Neural progenitor cell (in vitro differentiated cells): ENCODE measurements around the gene NCAM1. TPM values are rescaled to one million over a fixed set of nuclear protein-coding genes. Genes with fewer than 3 reads are reported as not detected.

Experiments
- DNase-seq: peaks from one replicate; pipeline ENCODE4 v3.0.0-alpha.2; 2016; ENCODE audit warnings: low spot score
- H2AFZ ChIP-seq: fragments of 200-600 bp; sonication (generic); replicated peaks from 2 replicates; pipeline ENCODE4 v1.6.1; 2016; ENCODE audit warnings: antibody characterized with exemption
- H3F3A ChIP-seq: fragments of 200-600 bp; sonication (generic); 2 replicates; pipeline ENCODE4 v1.6.1; 2016; ENCODE audit warnings: antibody characterized with exemption, low read depth
- H3K27ac ChIP-seq: fragments of 200-600 bp; sonication (generic); 2 replicates; pipeline ENCODE4 v1.5.1; 2016; ENCODE audit warnings: mild to moderate bottlenecking
- H3K27me3 ChIP-seq: fragments of 200-600 bp; sonication (generic); 2 replicates; pipeline ENCODE4 v1.6.1; 2016; ENCODE audit warnings: mild to moderate bottlenecking, moderate library complexity
- H3K36me3 ChIP-seq: fragments of 200-600 bp; sonication (generic); 2 replicates; pipeline ENCODE4 v1.5.1; 2016
- H3K4me1 ChIP-seq: fragments of 200-600 bp; sonication (generic); 2 replicates; pipeline ENCODE4 v1.6.1; 2016; ENCODE audit warnings: mixed run types
- H3K4me2 ChIP-seq: fragments of 200-600 bp; sonication (generic); 2 replicates; pipeline ENCODE4 v1.6.1; 2016
- H3K4me3 ChIP-seq: fragments of 200-600 bp; sonication (generic); 2 replicates; pipeline ENCODE4 v1.5.1; 2016
- H3K79me2 ChIP-seq: fragments of 200-600 bp; sonication (generic); 2 replicates; pipeline ENCODE4 v1.6.1; 2016; ENCODE audit warnings: low read depth
- H3K9ac ChIP-seq: fragments of 200-600 bp; sonication (generic); 2 replicates; pipeline ENCODE4 v1.6.1; 2016
- H3K9me3 ChIP-seq: fragments of 200-600 bp; sonication (generic); 2 replicates; pipeline ENCODE4 v1.5.1; 2016; ENCODE audit warnings: low read depth
- H4K20me1 ChIP-seq: fragments of 200-600 bp; sonication (generic); 2 replicates; pipeline ENCODE4 v1.6.1; 2016; ENCODE audit warnings: low read depth
- H3K27ac Mint-ChIP-seq: 3 replicates; pipeline ENCODE4 v1.8.0; 2021; ENCODE audit warnings: mixed read lengths
- H3K27me3 Mint-ChIP-seq: 2 replicates; pipeline ENCODE4 v1.8.0; 2022; ENCODE audit warnings: low read depth, mild to moderate bottlenecking, inconsistent platforms, moderate library complexity, mixed read lengths; ENCODE audit not compliant: insufficient read depth
- H3K36me3 Mint-ChIP-seq: 3 replicates; pipeline ENCODE4 v1.8.0; 2021; ENCODE audit warnings: mixed read lengths
- H3K4me1 Mint-ChIP-seq: 3 replicates; pipeline ENCODE4 v1.8.0; 2021; ENCODE audit warnings: mixed read lengths
- H3K4me3 Mint-ChIP-seq: 3 replicates; pipeline ENCODE4 v1.8.0; 2021; ENCODE audit warnings: mild to moderate bottlenecking, moderate library complexity, mixed read lengths
- H3K9me3 Mint-ChIP-seq: 3 replicates; pipeline ENCODE4 v1.8.0; 2020; ENCODE audit warnings: mixed read lengths
- CTCF ChIP-seq: fragments of 200-600 bp; sonication (generic); IDR thresholded peaks from 2 replicates; pipeline ENCODE4 v1.5.1; 2017; ENCODE audit warnings: antibody characterized with exemption, mild to moderate bottlenecking
- EZH2 ChIP-seq: fragments of 200-600 bp; sonication (generic); IDR thresholded peaks from 2 replicates; pipeline ENCODE4 v1.6.1; 2017; ENCODE audit warnings: antibody characterized with exemption, mild to moderate bottlenecking, moderate library complexity
- EZH2phosphoT487 ChIP-seq: fragments of 200-600 bp; sonication (generic); IDR thresholded peaks from 2 replicates; pipeline ENCODE4 v1.6.1; 2017; ENCODE audit warnings: antibody characterized with exemption
- total RNA-seq: library from RNA; depleted of rRNA; stranded (reverse); fragments of >200 nt; gene quantifications from 2 replicates; pipeline ENCODE4 v1.2.3, GENCODE V29; 2015; ENCODE audit warnings: low replicate concordance

The NCAM1 gene
- total RNA-seq, 1 donor from 2014 or later, result 17.5 TPM

DNA sequence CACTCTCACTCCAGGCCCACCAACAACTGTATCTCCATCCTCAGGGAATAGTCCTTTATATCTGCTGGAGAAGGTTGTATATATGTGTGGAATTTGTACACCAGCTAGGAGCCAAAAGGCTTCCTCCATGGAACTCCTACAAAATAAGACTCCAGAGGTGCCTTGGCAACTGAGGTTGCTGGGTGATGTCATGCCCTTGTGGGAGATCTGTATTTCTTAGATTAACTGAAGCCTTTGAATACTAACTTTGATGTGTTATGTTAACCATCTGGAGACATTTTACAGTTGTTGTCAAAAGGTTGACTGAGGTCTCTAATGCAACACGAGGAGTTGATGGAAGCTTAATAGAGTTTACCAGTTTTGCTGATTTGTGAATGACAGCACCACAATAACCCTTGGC, 213.7 kb downstream of the NCAM1 start:
- H3K79me2 ChIP-seq, result no peaks in the 10 kb centered on the region
- no peak for DNase-seq
- no peaks in the 10 kb centered on the region for H3K36me3 ChIP-seq
- no peaks in the 10 kb centered on the region for H3K9me3 ChIP-seq
- no peaks in the 10 kb centered on the region for H3K27me3 ChIP-seq
- no peak overlapping the region for H3K27ac Mint-ChIP-seq
- H3F3A ChIP-seq, result peaks cover 14% of the 10 kb centered on the region
- no peak overlapping the region for H3K27ac ChIP-seq
- TF ChIP-seq EZH2, result no peak
- no peak for TF ChIP-seq CTCF
- no peak for TF ChIP-seq EZH2phosphoT487
- H4K20me1 ChIP-seq, result peaks cover 4% of the 10 kb centered on the region
- H3K4me3 Mint-ChIP-seq, result no peak overlapping the region
- peaks cover 42% of the 10 kb centered on the region for H3K4me1 Mint-ChIP-seq
- no peak overlapping the region for H2AFZ ChIP-seq
- H3K9me3 Mint-ChIP-seq, result no peaks in the 10 kb centered on the region
- no peak overlapping the region for H3K4me3 ChIP-seq
- peaks cover 29% of the 10 kb centered on the region for H3K4me1 ChIP-seq
- no peak overlapping the region for H3K4me2 ChIP-seq
- no peaks in the 10 kb centered on the region for H3K27me3 Mint-ChIP-seq
- no peak overlapping the region for H3K9ac ChIP-seq
- H3K36me3 Mint-ChIP-seq, result no peaks in the 10 kb centered on the region

DNA sequence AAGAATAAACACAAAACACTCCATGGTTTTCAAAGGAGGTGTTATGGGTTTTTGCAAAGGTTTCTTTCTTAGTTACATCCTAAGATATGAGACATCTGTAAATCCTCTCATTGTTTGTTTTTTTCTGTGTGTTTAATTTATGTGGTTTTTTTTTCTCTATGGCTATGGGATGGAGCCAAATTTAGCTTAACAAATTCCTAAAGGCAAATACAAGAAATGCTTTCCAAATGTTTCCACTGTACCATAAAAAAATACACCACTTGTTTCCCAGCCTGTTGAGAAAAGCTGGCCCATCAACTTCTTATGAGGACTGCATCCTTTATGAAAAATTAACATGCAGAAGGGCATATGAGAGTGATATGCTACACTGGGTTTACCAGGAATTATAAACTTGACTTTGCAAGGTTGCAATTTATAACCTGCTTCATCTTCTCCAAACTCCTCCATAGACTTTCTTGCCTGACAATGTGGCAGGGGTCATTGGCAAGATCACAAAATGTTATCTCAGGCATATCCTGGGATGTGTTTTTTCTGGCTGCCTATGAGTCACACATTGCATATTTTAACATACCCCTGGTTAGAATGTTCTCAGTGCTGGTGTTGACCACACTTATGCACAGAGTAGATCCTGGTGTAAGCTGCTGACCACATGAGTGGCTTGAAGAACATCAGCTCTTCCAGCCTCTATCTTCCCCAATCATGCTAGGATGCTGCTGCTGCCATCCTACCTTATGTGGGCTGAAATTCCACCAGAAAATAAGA, 215.6 kb downstream of the NCAM1 start:
- no peak overlapping the region for H3K4me2 ChIP-seq
- H3K27ac ChIP-seq, result no peak overlapping the region
- no peaks in the 10 kb centered on the region for H3K9me3 Mint-ChIP-seq
- peaks cover 40% of the 10 kb centered on the region for H3K4me1 Mint-ChIP-seq
- no peak overlapping the region for H3K9ac ChIP-seq
- H3K4me3 Mint-ChIP-seq, result no peak overlapping the region
- H3K9me3 ChIP-seq, result no peaks in the 10 kb centered on the region
- H3K27ac Mint-ChIP-seq, result no peak overlapping the region
- no peaks in the 10 kb centered on the region for H3K36me3 ChIP-seq
- H3K36me3 Mint-ChIP-seq, result no peaks in the 10 kb centered on the region
- H3K4me3 ChIP-seq, result no peak overlapping the region
- H3F3A ChIP-seq, result peaks cover 14% of the 10 kb centered on the region
- H3K4me1 ChIP-seq, result peaks cover 33% of the 10 kb centered on the region
- no peak overlapping the region for H2AFZ ChIP-seq
- no peaks in the 10 kb centered on the region for H3K79me2 ChIP-seq
- DNase-seq, result no peak
- TF ChIP-seq CTCF, result no peak
- no peak for TF ChIP-seq EZH2
- no peak for TF ChIP-seq EZH2phosphoT487
- H3K27me3 Mint-ChIP-seq, result no peaks in the 10 kb centered on the region
- H4K20me1 ChIP-seq, result peaks cover 5% of the 10 kb centered on the region
- H3K27me3 ChIP-seq, result no peaks in the 10 kb centered on the region

DNA sequence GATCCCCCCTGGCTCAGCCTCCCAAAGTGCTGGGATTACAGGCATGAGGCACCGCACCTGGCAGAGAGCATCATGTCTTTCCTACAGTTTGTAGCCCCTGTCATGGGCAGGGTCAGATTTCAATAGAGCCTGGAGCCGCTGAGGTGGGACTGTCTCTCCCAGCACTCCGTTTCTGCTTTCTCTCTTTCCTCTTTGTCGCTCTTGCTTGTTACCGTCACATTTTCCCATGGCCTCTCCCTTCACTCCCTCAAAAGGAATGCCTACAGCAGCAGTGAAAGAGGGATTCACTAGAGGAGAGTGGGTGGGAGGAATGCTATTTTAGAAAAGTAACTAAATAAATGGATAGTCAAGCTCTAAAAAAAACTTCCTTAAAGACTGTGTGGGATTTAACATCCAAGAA, 216.5 kb downstream of the NCAM1 start:
- Histone ChIP-seq H4K20me1 (peaks cover 5% of the 10 kb centered on the region), H3K4me2 (peak overlapping the region; percentile 26), H3K27ac (no peak overlapping the region), H3K9ac (no peak overlapping the region), H3K27me3 (no peaks in the 10 kb centered on the region), H3K4me3 (no peak overlapping the region), H3K9me3 (no peaks in the 10 kb centered on the region), H3K36me3 (no peaks in the 10 kb centered on the region), H3F3A (peaks cover 14% of the 10 kb centered on the region), H3K4me1 (peaks cover 33% of the 10 kb centered on the region), H3K79me2 (no peaks in the 10 kb centered on the region), H2AFZ (no peak overlapping the region)
- Mint-ChIP-seq H3K4me3 (no peak overlapping the region), H3K4me1 (peaks cover 35% of the 10 kb centered on the region), H3K36me3 (no peaks in the 10 kb centered on the region), H3K9me3 (no peaks in the 10 kb centered on the region), H3K27ac (no peak overlapping the region), H3K27me3 (no peaks in the 10 kb centered on the region)
- DNase-seq, result no peak
- TF ChIP-seq CTCF (no peak), EZH2phosphoT487 (no peak), EZH2 (no peak)
